IMR-90 (cell line): ENCODE data around the gene TPM3. TPM values are rescaled to one million over a fixed set of nuclear protein-coding genes. Genes with fewer than 3 reads are reported as not detected.

Experiments
- ATAC-seq: fragments of 200-7000 bp; cut with Tn5 transposase; 2 replicates; pipeline ENCODE4 v1.9.1; 2020; ENCODE audit warnings: low read depth, mild to moderate bottlenecking, moderate library complexity
- BruUV-seq: library from RNA; stranded (reverse); fragments of 400-500 nt; replicated peaks from 2 replicates; lab custom pipeline; 2021; lab: Mats Ljungman, UMichigan
- CTCF ChIA-PET: fragments of 300-600 bp; formaldehyde crosslinking; extraction: SDS; loops from one replicate; lab custom pipeline; 2021; ENCODE audit warnings: antibody characterized with exemption; lab: Yijun Ruan, JAX
- POLR2A ChIA-PET: fragments of 300-600 bp; sonication (Branson Sonifier 250); formaldehyde crosslinking; loops from one replicate; lab custom pipeline; 2022; ENCODE audit warnings: antibody characterized with exemption; ENCODE audit not compliant: unreplicated experiment; lab: Charles Lee
- DNase-seq: peaks from one replicate; pipeline ENCODE4 v3.0.0; 2013
- H2AFZ ChIP-seq: replicated peaks from 2 replicates; pipeline ENCODE3; 2013; ENCODE audit warnings: low read length, mild to moderate bottlenecking; ENCODE audit not compliant: poor library complexity
- H2AK5ac ChIP-seq: 2 replicates; pipeline ENCODE4 v1.6.1; 2013; ENCODE audit warnings: low read depth, low read length, inconsistent platforms
- H2AK9ac ChIP-seq: replicated peaks from 2 replicates; pipeline ENCODE3; 2013; ENCODE audit warnings: mild to moderate bottlenecking, low read depth, low read length, moderate library complexity; ENCODE audit not compliant: poor library complexity
- H2BK120ac ChIP-seq: 2 replicates; pipeline ENCODE4 v1.6.1; 2013; ENCODE audit warnings: low read depth, low read length, inconsistent platforms
- H2BK15ac ChIP-seq: 3 replicates; pipeline ENCODE4 v1.6.1; 2013; ENCODE audit warnings: low read depth, low read length, inconsistent platforms
- H2BK20ac ChIP-seq: 2 replicates; pipeline ENCODE4 v1.6.1; 2013; ENCODE audit warnings: low read depth, mild to moderate bottlenecking, inconsistent platforms, low read length, moderate library complexity
- H2BK5ac ChIP-seq: 2 replicates; pipeline ENCODE4 v1.6.1; 2013; ENCODE audit warnings: mild to moderate bottlenecking, low read depth, low read length, inconsistent platforms; ENCODE audit not compliant: poor library complexity, severe bottlenecking
- H3K14ac ChIP-seq: replicated peaks from 2 replicates; pipeline ENCODE4 v1.6.1; 2013; ENCODE audit warnings: low read depth, low read length, inconsistent platforms
- H3K18ac ChIP-seq: 2 replicates; pipeline ENCODE4 v1.6.1; 2013; ENCODE audit warnings: low read depth, low read length, control low read depth
- H3K23ac ChIP-seq: 2 replicates; pipeline ENCODE4 v1.6.1; 2013; ENCODE audit warnings: low read depth, low read length, inconsistent platforms
- H3K27ac ChIP-seq: 2 replicates; pipeline ENCODE4 v1.5.1; 2013; ENCODE audit warnings: mild to moderate bottlenecking, control low read depth, low read length; ENCODE audit not compliant: insufficient read depth
- H3K27me3 ChIP-seq: 2 replicates; pipeline ENCODE4 v1.6.1; 2013; ENCODE audit warnings: low read length; ENCODE audit not compliant: control insufficient read depth, insufficient read depth
- H3K36me3 ChIP-seq: 2 replicates; pipeline ENCODE4 v1.6.1; 2013; ENCODE audit warnings: low read length, mixed read lengths; ENCODE audit not compliant: control insufficient read depth, insufficient read depth
- H3K4ac ChIP-seq: 2 replicates; pipeline ENCODE4 v1.6.1; 2013; ENCODE audit warnings: low read depth, low read length, inconsistent platforms
- H3K4me1 ChIP-seq: 2 replicates; pipeline ENCODE4 v1.6.1; 2013; ENCODE audit warnings: low read length, mixed read lengths; ENCODE audit not compliant: control insufficient read depth, insufficient read depth
- H3K4me2 ChIP-seq: 2 replicates; pipeline ENCODE4 v1.6.1; 2013; ENCODE audit warnings: low read depth, mild to moderate bottlenecking, control low read depth, low read length, moderate library complexity
- H3K4me3 ChIP-seq: 2 replicates; pipeline ENCODE4 v1.5.1; 2013; ENCODE audit warnings: low read depth, mild to moderate bottlenecking, control low read depth, low read length, moderate library complexity; ENCODE audit not compliant: insufficient read depth
- H3K56ac ChIP-seq: 2 replicates; pipeline ENCODE4 v1.6.1; 2013; ENCODE audit warnings: low read length, inconsistent platforms; ENCODE audit not compliant: insufficient read depth; ENCODE audit errors: extremely low read depth
- H3K79me1 ChIP-seq, 2 experiments: 2 replicates each; pipeline ENCODE4 v1.6.1; 2013; ENCODE audit warnings: low read length in 2 of 2, inconsistent platforms in 1 of 2, low read depth in 1 of 2
- H3K9ac ChIP-seq: 2 replicates; pipeline ENCODE4 v1.6.1; 2013; ENCODE audit warnings: low read depth, low read length, control low read depth
- H3K9me1 ChIP-seq: 2 replicates; pipeline ENCODE4 v1.6.1; 2013; ENCODE audit warnings: low read length, inconsistent platforms; ENCODE audit not compliant: insufficient read depth
- H3K9me3 ChIP-seq: 2 replicates; pipeline ENCODE4 v1.6.1; 2013; ENCODE audit warnings: low read length; ENCODE audit not compliant: control insufficient read depth, insufficient read depth
- H4K20me1 ChIP-seq: 2 replicates; pipeline ENCODE4 v1.6.1; 2013; ENCODE audit warnings: low read length, inconsistent platforms; ENCODE audit not compliant: insufficient read depth
- H4K5ac ChIP-seq: 2 replicates; pipeline ENCODE4 v1.6.1; 2013; ENCODE audit warnings: mild to moderate bottlenecking, low read depth, low read length, control low read depth
- H4K8ac ChIP-seq, 2 experiments: 2 replicates each; pipeline ENCODE4 v1.6.1; 2013; ENCODE audit warnings: low read depth in 2 of 2, low read length in 2 of 2, control low read depth in 1 of 2, inconsistent platforms in 1 of 2
- H4K91ac ChIP-seq: 2 replicates; pipeline ENCODE4 v1.6.1; 2013; ENCODE audit warnings: low read depth, low read length, inconsistent platforms; ENCODE audit not compliant: insufficient read depth
- CEBPB ChIP-seq: IDR thresholded peaks from 2 replicates; pipeline ENCODE4 v1.6.1; 2012; ENCODE audit warnings: low read depth, low read length, improper control_type of control experiment
- CHD1 ChIP-seq: IDR thresholded peaks from 2 replicates; pipeline ENCODE4 v1.6.1; 2012; ENCODE audit warnings: low read depth, low read length, improper control_type of control experiment
- SMC3 ChIP-seq: fragments of 150-350 bp; IDR thresholded peaks from 2 replicates; pipeline ENCODE4 v1.6.1; 2016; ENCODE audit warnings: low read depth, mild to moderate bottlenecking, antibody characterized with exemption, low read length, moderate library complexity
- WGBS, 2 experiments: methylation state at CpG; one replicate each; pipeline versions ENCODE4 v1.1.5 to v1.1.7; 2013; ENCODE audit warnings: missing lambda C conversion rate in 2 of 2; ENCODE audit not compliant: insufficient read length in 1 of 2; ENCODE audit errors: extremely low coverage in 2 of 2; 5-methylcytosine and 5-hydroxymethylcytosine counted together
- dilution Hi-C: fragments of 300-500 bp; cut with HindIII; formaldehyde crosslinking; loops from one replicate; pipeline ENCODE4 v1.14.3; 2018; ENCODE audit warnings: low sequenced_read_pairs; ENCODE audit not compliant: unreplicated experiment
- in situ Hi-C: fragments of 300-500 bp; cut with MboI; formaldehyde crosslinking; loops from 3 replicates; pipeline ENCODE4 v1.14.3; 2019; ENCODE audit warnings: low sequenced_read_pairs, inconsistent platforms, mixed read lengths
- intact Hi-C: fragments of 100-400 bp; cut with micrococcal nuclease; formaldehyde crosslinking; loops from 2 replicates; pipeline ENCODE4 v1.10.0; 2022
- polyA plus RNA-seq, 3 experiments: library from polyadenylated mRNA; depleted of rRNA; stranded (reverse); fragments of >200 nt; gene quantifications; 2 replicates each; pipeline ENCODE4 v1.2.3, GENCODE V29; 2012; ENCODE audit warnings: low replicate concordance in 1 of 3
- total RNA-seq: library from RNA; depleted of rRNA; stranded (reverse); fragments of >200 nt; gene quantifications from 2 replicates; pipeline ENCODE4 v1.2.3, GENCODE V29; 2012

TPM3 gene
- total and polyA plus RNA-seq, 2 of the 4 experiments (the other 2 are of a cell fraction), result 438 to 530 TPM

GRCh38 chr1:154190550-154190949 is 1.4 kb downstream of the TPM3 start:
- DNase-seq (peak; percentile 50), ATAC-seq (peak; percentile 69)
- H2AK9ac ChIP-seq, result no peak overlapping the region
- no peaks in the 10 kb centered on the region for H3K9me1 ChIP-seq
- no peak overlapping the region for H3K56ac ChIP-seq
- H3K23ac ChIP-seq, result no peak overlapping the region
- H3K18ac ChIP-seq, result no peak overlapping the region
- no peak overlapping the region for H3K4ac ChIP-seq
- no peak overlapping the region for H3K14ac ChIP-seq
- H2BK20ac ChIP-seq, result no peak overlapping the region
- TF ChIP-seq SMC3, result no peak
- peak; percentile 71 for TF ChIP-seq CEBPB
- no peak for TF ChIP-seq CHD1
- peaks cover 4% of the 10 kb centered on the region for H3K4me1 ChIP-seq
- H4K5ac ChIP-seq, result no peak overlapping the region
- H4K91ac ChIP-seq, result no peak overlapping the region
- no peak overlapping the region for H2BK5ac ChIP-seq
- no peak overlapping the region for H2BK120ac ChIP-seq
- ChIA-PET POLR2A (no interaction called here), CTCF (interaction anchor here (0.7 kb wide), 1 partner anchor 13 kb away, joined by 3 read pairs; no protein-coding TSS in a partner anchor)
- no peaks in the 10 kb centered on the region for H4K20me1 ChIP-seq
- no peak overlapping the region for H3K4me3 ChIP-seq
- dilution Hi-C loops, result no loop called here
- in situ Hi-C loops, result no loop called here
- peaks cover 27% of the 10 kb centered on the region for H3K27me3 ChIP-seq
- H2BK15ac ChIP-seq, result 0 out of 3 replicates have a peak overlapping the region, but pooled peaks have one; percentile 29
- no peak overlapping the region for H3K9ac ChIP-seq
- H4K8ac ChIP-seq, result no peak overlapping the region
- H3K9me3 ChIP-seq, result no peaks in the 10 kb centered on the region
- intact Hi-C loops, result no loop called here
- H3K36me3 ChIP-seq, result no peaks in the 10 kb centered on the region
- H2AFZ ChIP-seq, result no peak overlapping the region
- peak overlapping the region; percentile 14; the same call in 1 of the 2 replicates for H3K4me2 ChIP-seq
- no peak overlapping the region for H3K27ac ChIP-seq
- WGBS, 2 experiments, result no CpG with 5 or more reads among the region's 1 CpG
- BruUV-seq, result no TSS peak
- H2AK5ac ChIP-seq, result no peak overlapping the region
- no peaks in the 10 kb centered on the region for H3K79me1 ChIP-seq
